ENCODE data around the gene FSHR.

- TF ChIP-seq CTCF (IDR thresholded peaks at IDR 0.05) (no peak), POLR2A (IDR thresholded peaks at IDR 0.05) (no peak)
Observed at GRCh38 chr2:49004036-49004626, 150.2 kb downstream of the FSHR start.
